Stimulated activated CD8-positive, alpha-beta memory T cell treated with anti-CD3 and anti-CD28 coated beads, Interleukin-7, amount 100 ng/mL, for 48 hours (primary cell): ENCODE results near the gene NR5A2.

Source experiments
- DNase-seq, 2 donors: peaks; one replicate each; pipeline ENCODE4 v3.0.0-alpha.2; 2020; ENCODE audit warnings: low read depth in 1 of 2; ENCODE audit errors: extremely low read depth in 1 of 2

Gene NR5A2

GRCh38 chr1:200027264-200027823 lies at the start of gene NR5A2:
Gene NR5A2 (plus strand): TSS chr1:200027710. CDS start chr1:200027848, 138 bp downstream.
- no peak for DNase-seq

DNA sequence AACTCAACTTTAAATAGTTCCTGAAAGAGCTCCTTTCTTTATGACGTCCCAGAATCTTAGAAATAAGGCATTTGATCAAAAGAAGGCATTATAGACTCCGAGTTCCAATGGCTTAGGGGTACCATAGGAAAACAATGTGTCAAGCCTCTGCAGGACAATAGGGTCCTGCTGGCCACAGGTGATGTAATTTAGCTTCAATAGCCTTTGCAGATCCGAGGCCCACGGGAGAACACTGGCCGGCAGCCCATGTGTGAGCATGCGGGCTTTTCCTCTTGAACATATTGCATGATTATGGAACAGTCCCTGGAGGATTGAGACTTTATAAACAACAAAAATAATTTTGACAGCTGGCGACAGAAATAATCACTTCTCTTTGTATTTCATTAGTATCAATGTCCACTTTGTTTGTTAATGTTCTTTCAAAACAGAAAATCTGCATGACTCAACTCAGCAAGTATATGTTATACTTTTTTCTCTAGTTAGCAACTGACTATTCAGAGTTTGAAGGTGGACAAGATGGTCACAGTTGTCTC lies 49.0 kb upstream of the NR5A2 start:
- DNase-seq, result no peak

GRCh38 chr1:199979071-199979470 lies 48.4 kb upstream of the NR5A2 start:
- DNase-seq, result no peak

- DNase-seq, result no peak
Measured at GRCh38 chr1:199981584-199981983, 45.9 kb upstream of the NR5A2 start.

- DNase-seq, result no peak
Measured at GRCh38 chr1:199982606-199983005, 44.9 kb upstream of the NR5A2 start.

DNA sequence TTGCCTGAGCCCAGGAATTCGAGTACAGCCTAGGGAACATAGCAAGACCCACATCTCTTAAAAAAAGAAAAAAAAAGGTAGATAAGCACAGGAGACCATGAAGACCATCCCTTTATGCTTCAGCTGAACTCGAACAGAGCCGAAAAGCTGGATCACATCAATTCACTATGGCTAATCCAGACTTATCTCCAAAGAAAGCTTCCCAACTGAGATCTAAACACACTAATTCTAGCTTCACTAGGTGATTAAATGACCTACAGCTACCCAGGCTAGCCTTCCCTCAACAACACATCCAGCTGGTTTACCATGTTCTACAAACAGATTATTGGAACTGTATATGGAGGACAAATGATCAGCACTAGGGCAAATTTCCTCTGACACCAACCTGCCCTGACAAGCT lies 44.0 kb upstream of the NR5A2 start:
- DNase-seq, result no peak

GRCh38 chr1:199995096-199995685 lies 32.3 kb upstream of the NR5A2 start:
- DNase-seq, result no peak

DNA sequence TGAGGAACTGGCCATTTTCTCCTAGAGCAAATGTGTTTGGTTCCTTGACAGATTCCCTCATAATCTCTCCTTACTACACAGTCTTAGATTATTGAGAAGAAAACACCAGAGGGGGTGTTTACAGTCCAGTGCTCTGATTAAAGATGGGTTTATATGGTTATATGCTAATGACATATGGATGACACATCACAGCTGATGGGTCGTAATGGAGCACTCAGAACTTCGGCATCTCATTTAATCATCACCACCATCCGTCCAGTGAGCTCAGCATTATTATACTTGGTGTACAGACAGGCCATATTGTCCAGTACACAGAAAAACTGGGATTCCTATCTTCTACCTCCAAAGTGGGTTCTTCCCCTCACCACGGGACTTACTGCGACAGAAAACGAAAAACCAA lies 22.3 kb upstream of the NR5A2 start:
- DNase-seq, result no peak

- DNase-seq, result no peak
Measured at GRCh38 chr1:200006711-200007110, 20.8 kb upstream of the NR5A2 start.

DNA sequence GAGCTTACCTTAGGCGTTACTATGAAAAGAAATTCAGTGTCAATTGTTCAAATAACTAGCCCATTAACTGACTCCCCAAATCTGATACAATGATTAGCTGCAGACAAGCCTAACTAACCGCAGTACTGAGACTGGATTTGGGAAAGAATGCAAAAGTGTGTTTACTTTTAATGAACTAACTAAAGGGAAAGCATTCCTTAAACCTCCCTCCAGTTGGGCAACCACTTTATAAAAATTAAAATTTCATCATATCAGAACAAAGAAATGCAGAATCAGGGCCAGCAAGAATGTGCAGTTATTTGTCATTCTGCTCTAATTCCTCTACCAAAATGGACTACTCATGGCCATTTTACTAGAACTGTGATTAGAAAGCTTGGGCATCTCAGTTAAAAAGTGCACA lies 11.7 kb upstream of the NR5A2 start:
- no peak for DNase-seq

DNA sequence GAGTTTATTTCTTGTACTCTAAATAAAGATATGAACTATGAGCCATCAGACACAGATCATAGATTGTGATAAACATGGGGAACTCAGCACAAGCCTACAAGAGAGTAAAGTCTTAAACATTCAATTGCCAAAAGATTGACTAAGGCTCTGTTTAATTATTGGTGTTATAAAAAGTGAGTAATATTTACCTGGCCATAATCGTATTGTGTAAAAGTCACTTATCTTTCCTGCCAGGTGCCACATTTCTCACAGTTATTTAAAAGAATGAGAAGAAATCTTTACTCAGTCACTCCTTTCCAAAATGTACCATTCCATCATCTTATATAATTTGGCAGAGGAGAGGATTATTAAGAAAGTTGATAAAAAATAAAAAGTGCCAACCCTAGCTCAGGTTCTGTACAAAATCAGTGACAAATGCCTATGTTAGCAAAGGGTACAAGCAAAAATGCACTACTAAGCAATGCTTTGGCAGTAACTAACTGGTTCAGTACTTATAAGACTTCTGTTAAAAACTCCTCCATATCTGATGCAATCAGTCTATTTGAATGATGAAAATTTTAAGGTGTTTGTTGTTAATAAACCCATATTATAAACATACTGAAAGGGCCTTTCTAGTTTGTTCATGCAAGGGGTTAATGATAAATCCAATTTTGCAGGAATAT lies 5.8 kb upstream of the NR5A2 start:
- DNase-seq, result no peak

GRCh38 chr1:200022239-200022804 lies 5.2 kb upstream of the NR5A2 start:
- no peak for DNase-seq

DNA sequence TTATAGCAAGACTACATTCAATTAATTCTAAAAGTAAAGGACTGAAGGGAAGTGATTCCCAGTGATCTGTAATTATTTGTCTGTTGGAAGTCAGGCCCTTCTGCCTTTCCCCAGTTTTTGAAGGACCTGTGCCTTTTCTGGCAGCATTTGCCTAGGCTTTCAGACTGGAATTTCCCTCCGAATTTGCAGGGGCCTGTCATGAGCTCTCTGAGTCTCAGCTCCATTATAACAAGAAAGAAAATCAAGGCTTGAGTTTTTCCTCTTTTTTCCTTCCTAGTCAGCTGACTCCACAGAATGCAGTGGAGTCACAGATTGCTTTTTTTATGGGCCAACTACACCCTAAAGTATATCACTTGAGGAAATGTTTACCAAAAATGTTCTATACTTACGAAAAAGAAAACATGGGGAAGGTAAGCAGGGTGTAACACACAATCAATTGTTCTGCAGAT lies 1.1 kb downstream of the NR5A2 start:
- DNase-seq, result no peak

- DNase-seq, result no peak
Measured at GRCh38 chr1:200029035-200029821, 1.7 kb downstream of the NR5A2 start.

GRCh38 chr1:200029822-200030152 lies 2.3 kb downstream of the NR5A2 start:
- DNase-seq, result no peak

GRCh38 chr1:200030791-200031190 lies 3.3 kb downstream of the NR5A2 start:
- DNase-seq, result no peak

- DNase-seq, result no peak
Measured at GRCh38 chr1:200033511-200034261, 6.2 kb downstream of the NR5A2 start.

DNA sequence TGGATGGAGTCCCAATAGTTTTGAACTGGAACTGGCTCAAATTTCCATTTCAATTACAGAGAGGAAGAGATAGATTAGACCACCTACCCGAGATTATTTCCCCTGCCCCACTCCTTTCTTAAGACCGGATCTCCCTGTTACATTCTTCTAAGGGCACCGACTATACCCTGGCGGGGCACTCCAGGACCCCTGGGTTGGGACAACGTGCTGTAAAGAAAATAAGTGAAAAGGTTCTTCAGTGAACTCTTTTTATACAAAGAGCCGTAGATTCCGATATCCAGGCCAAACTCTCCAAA lies 6.7 kb downstream of the NR5A2 start:
- DNase-seq, result no peak

DNA sequence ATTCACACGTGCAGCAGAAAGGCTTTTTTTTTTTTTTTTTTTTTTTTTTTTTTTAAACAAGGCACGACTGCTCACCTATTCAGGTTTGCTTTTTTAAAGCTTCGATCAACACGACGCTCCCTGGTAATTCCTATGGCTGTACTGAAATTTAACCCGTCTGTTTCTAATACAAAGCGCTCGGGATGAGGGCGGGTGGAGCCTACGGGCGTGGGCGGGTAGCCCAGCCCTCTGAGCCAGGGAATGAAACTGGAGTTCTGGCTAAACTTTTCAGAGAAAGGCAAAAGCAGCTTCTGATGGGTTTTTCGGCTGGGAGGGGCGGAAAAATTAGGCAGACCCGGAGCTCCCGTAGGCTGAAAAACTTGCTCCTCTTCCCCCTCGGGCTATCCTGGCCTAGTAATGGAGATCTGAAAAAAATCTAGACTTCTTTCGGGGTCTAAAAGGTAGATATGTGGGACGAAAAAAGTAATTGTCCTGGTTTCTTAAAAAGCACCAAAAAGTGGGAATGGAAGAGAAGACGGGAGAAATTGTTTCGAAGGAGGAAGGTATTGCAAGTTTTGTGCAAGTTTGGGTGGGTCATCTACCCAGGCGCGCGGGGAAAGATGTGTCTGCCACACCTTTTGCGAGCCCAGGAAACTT lies 7.4 kb downstream of the NR5A2 start:
- no peak for DNase-seq

DNA sequence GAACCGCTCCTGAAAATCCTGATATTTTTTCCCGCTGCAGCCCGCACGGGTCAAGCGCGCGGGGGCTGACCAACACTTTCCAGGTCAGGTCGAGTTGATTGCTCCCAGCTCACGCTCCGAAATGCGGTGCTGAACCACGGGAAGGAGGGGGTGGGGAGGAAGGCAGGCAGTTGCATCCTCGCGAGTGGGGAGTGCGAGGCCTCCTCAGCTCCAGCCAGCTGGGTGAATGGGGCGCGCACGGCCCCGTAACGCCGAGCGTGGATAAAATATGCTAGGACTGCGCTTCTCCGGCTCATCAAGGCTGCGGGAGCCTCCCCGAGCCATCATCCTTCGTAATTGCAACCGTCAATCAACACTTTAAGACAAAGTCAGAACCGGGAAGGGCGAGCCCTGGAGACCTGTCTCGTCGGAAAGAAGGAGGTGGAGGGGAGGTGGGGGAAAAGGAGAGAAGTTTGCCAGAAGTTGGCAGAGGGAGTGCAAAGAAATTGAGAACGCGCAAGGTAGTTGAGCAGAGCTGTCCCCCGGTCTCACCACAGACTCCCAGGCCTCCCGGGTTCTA lies 8.0 kb downstream of the NR5A2 start:
- DNase-seq, result no peak
